D341Med (cell line): ENCODE data around the gene ASIC2.
A peak's percentile ranks its signal among the peaks of the same experiment; 100 is the strongest.
"Not testable (repeated sequence)": the region's sequence is repeated elsewhere in the genome, so short reads cannot be mapped to it uniquely, and the experiment has no call there.

Experiments
- DNase-seq: peaks from one replicate; pipeline ENCODE4 v3.0.0; 2012; ENCODE audit warnings: low spot score

The ASIC2 gene

GRCh38 chr17:33019161-33019890, 273.8 kb downstream of the ASIC2 start:
- peak; percentile 29 for DNase-seq

GRCh38 chr17:33017366-33017765, 275.7 kb downstream of the ASIC2 start:
- no peak for DNase-seq

- DNase-seq, result peak; percentile 62
These were observed 276.2 kb downstream of the ASIC2 start for GRCh38 chr17:33016920-33017319.

- peak; percentile 29 for DNase-seq
These were observed 277.3 kb downstream of the ASIC2 start for GRCh38 chr17:33015716-33016346.

GRCh38 chr17:33014751-33015150, 278.3 kb downstream of the ASIC2 start:
- DNase-seq, result peak; percentile 32

GRCh38 chr17:33013596-33014375, 279.3 kb downstream of the ASIC2 start:
- peak; percentile 29 for DNase-seq

- DNase-seq, result peak; percentile 26
These were observed 280.5 kb downstream of the ASIC2 start for GRCh38 chr17:33012522-33013033.

GRCh38 chr17:33009636-33010035, 283.5 kb downstream of the ASIC2 start:
- peak; percentile 23 for DNase-seq

GRCh38 chr17:33007186-33007585, 285.9 kb downstream of the ASIC2 start:
- DNase-seq, result no peak

- DNase-seq, result no peak
These were observed 290.8 kb downstream of the ASIC2 start for GRCh38 chr17:33002246-33002645.

- DNase-seq, result no peak
These were observed 294.2 kb downstream of the ASIC2 start for GRCh38 chr17:32998887-32999228.

GRCh38 chr17:32998111-32998886, 294.8 kb downstream of the ASIC2 start:
- DNase-seq, result peak; percentile 88

- DNase-seq, result no peak
These were observed 297.6 kb downstream of the ASIC2 start for GRCh38 chr17:32995416-32996045.

GRCh38 chr17:32993977-32994376, 299.1 kb downstream of the ASIC2 start:
- DNase-seq, result no peak

- DNase-seq, result no peak
These were observed 300.6 kb downstream of the ASIC2 start for GRCh38 chr17:32992321-32993033.

GRCh38 chr17:32988481-32989101, 304.5 kb downstream of the ASIC2 start:
- DNase-seq, result no peak

- DNase-seq, result not testable (repeated sequence)
These were observed 305.2 kb downstream of the ASIC2 start for GRCh38 chr17:32987868-32988267.

GRCh38 chr17:32987453-32987805, 305.7 kb downstream of the ASIC2 start:
- not testable (repeated sequence) for DNase-seq

- DNase-seq, result no peak
These were observed 307.9 kb downstream of the ASIC2 start for GRCh38 chr17:32985050-32985756.

GRCh38 chr17:32981611-32982010, 311.5 kb downstream of the ASIC2 start:
- DNase-seq, result not testable (repeated sequence)
